Caco-2 (cell line): Measurements from ENCODE around the gene ACSS2. TPM values are rescaled to one million over a fixed set of nuclear protein-coding genes. Genes with fewer than 3 reads are reported as not detected.
"Not testable (repeated sequence)": the region's sequence is repeated elsewhere in the genome, so short reads cannot be mapped to it uniquely, and the experiment has no call there.

Source experiments
- BruUV-seq: library from RNA; stranded (reverse); fragments of 400-500 nt; replicated peaks from 2 replicates; lab custom pipeline; 2021; lab: Mats Ljungman, UMichigan
- CTCF ChIA-PET: fragments of 300-600 bp; sonication (Branson Sonifier 250); formaldehyde crosslinking; loops from one replicate; lab custom pipeline; 2022; ENCODE audit warnings: antibody characterized with exemption; lab: Charles Lee
- POLR2A ChIA-PET: fragments of 300-600 bp; sonication (Branson Sonifier 250); formaldehyde crosslinking; loops from one replicate; lab custom pipeline; 2022; ENCODE audit warnings: antibody characterized with exemption; lab: Charles Lee
- DNase-seq, 2 experiments: peaks; one replicate each; pipeline versions ENCODE4 v3.0.0 to v3.0.0-alpha.2; 2020 to 2022
- H3K27me3 ChIP-seq: replicated peaks from 2 replicates; pipeline ENCODE4 v1.6.0; 2011; ENCODE audit warnings: low read length; ENCODE audit not compliant: control insufficient read depth, insufficient read depth
- H3K36me3 ChIP-seq: 2 replicates; pipeline ENCODE4 v1.5.1; 2011; ENCODE audit warnings: low read length; ENCODE audit not compliant: control insufficient read depth, insufficient read depth
- H3K4me1 ChIP-seq: fragments of 250-450 bp; sonication (Bioruptor Pico); 2 replicates; pipeline ENCODE4 v1.5.1; 2020; ENCODE audit warnings: mild to moderate bottlenecking
- H3K4me3 ChIP-seq: 2 replicates; pipeline ENCODE4 v1.5.1; 2011; ENCODE audit warnings: low read depth, mild to moderate bottlenecking, control low read depth, low read length
- H3K9me3 ChIP-seq: fragments of 250-450 bp; sonication (Bioruptor Pico); 2 replicates; pipeline ENCODE4 v1.5.1; 2020; ENCODE audit warnings: mild to moderate bottlenecking, moderate library complexity
- H3K27ac Mint-ChIP-seq: one replicate; pipeline ENCODE4 v1.8.0; 2022; ENCODE audit warnings: mixed read lengths; ENCODE audit not compliant: unreplicated experiment
- H3K27me3 Mint-ChIP-seq: one replicate; pipeline ENCODE4 v1.8.0; 2022; ENCODE audit warnings: mixed read lengths; ENCODE audit not compliant: insufficient read depth, unreplicated experiment
- H3K36me3 Mint-ChIP-seq: one replicate; pipeline ENCODE4 v1.8.0; 2022; ENCODE audit warnings: mild to moderate bottlenecking, mixed read lengths; ENCODE audit not compliant: insufficient read depth, unreplicated experiment
- H3K4me1 Mint-ChIP-seq: one replicate; pipeline ENCODE4 v1.8.0; 2022; ENCODE audit warnings: low read depth, mixed read lengths; ENCODE audit not compliant: unreplicated experiment
- H3K4me3 Mint-ChIP-seq: one replicate; pipeline ENCODE4 v1.8.0; 2022; ENCODE audit warnings: mild to moderate bottlenecking, moderate library complexity, mixed read lengths; ENCODE audit not compliant: unreplicated experiment
- H3K9me3 Mint-ChIP-seq: one replicate; pipeline ENCODE4 v1.8.0; 2022; ENCODE audit warnings: mixed read lengths; ENCODE audit not compliant: unreplicated experiment
- CTCF ChIP-seq, 2 experiments: fragments of 200-600 bp in 1 of 2; IDR thresholded peaks; 1 replicate in 1 of 2; 2 replicates in 1 of 2; pipeline versions ENCODE4 v1.5.1 to v1.8.0; 2011 to 2022; ENCODE audit warnings: antibody characterized with exemption in 1 of 2, control low read depth in 1 of 2, inconsistent platforms in 1 of 2, low read depth in 1 of 2, low read length in 1 of 2, mild to moderate bottlenecking in 1 of 2, moderate library complexity in 1 of 2; ENCODE audit not compliant: insufficient read depth in 1 of 2, severe bottlenecking in 1 of 2, unreplicated experiment in 1 of 2
- intact Hi-C: fragments of 100-400 bp; cut with micrococcal nuclease; formaldehyde crosslinking; loops from one replicate; pipeline ENCODE4 v1.10.0; 2022; ENCODE audit not compliant: unreplicated experiment
- total RNA-seq: library from RNA; stranded (reverse); gene quantifications from 2 replicates; pipeline ENCODE4 v1.2.3, GENCODE V29; 2022

Gene ACSS2
- total RNA-seq, 1 experiment from 2014 or later, result 76.0 TPM

GRCh38 chr20:34880215-34880850, 3.9 kb downstream of the ACSS2 start:
- no peak for TF ChIP-seq CTCF (IDR thresholded peaks at IDR 0.05; ENCODE audit: insufficient read depth in 1 of 2, low read depth in 1 of 2, low read length in 1 of 2, severe bottlenecking in 1 of 2, unreplicated experiment in 1 of 2)
- Histone ChIP-seq H3K4me1 (peaks cover 5% of the 10 kb centered on the region), H3K9me3 (no peaks in the 10 kb centered on the region), H3K4me3 (no peak overlapping the region), H3K27me3 (no peaks in the 10 kb centered on the region), H3K36me3 (no peaks in the 10 kb centered on the region)
- ChIA-PET POLR2A (interaction anchor here (0.6 to 0.7 kb wide), 3 partner anchors 36 to 851 kb away, joined by 3 to 5 read pairs (median 3); no protein-coding TSS in a partner anchor), CTCF (interaction anchor here (0.7 to 0.8 kb wide), 2 partner anchors 75 to 308 kb away, joined by 4 to 5 read pairs; partner anchors contain the start of genes GSS and MYH7B)
- no peaks in the 10 kb centered on the region for H3K27me3 Mint-ChIP-seq
- DNase-seq, result no peak
- no peak overlapping the region for H3K4me3 Mint-ChIP-seq
- intact Hi-C loops, result no loop called here
- no peaks in the 10 kb centered on the region for H3K9me3 Mint-ChIP-seq
- peaks cover 15% of the 10 kb centered on the region for H3K36me3 Mint-ChIP-seq
- no TSS peak for BruUV-seq
- peaks cover 13% of the 10 kb centered on the region for H3K4me1 Mint-ChIP-seq
- no peak overlapping the region for H3K27ac Mint-ChIP-seq

- H3K4me1 ChIP-seq, H3K4me1 Mint-ChIP-seq, H3K27me3 Mint-ChIP-seq, H3K27me3 ChIP-seq, H3K27ac Mint-ChIP-seq, H3K9me3 ChIP-seq, H3K4me3 ChIP-seq, intact Hi-C loops, BruUV-seq, H3K9me3 Mint-ChIP-seq, H3K36me3 ChIP-seq, H3K4me3 Mint-ChIP-seq, DNase-seq: not testable (repeated sequence)
- H3K36me3 Mint-ChIP-seq, result peaks cover 11% of the 10 kb centered on the region
- ChIA-PET POLR2A (interaction anchor here (0.6 to 0.7 kb wide), 2 partner anchors 35 to 395 kb away, joined by 3 to 5 read pairs; no protein-coding TSS in a partner anchor), CTCF (interaction anchor here (0.7 kb wide), 1 partner anchor 307 kb away, joined by 5 read pairs; no protein-coding TSS in a partner anchor)
These were observed 4.6 kb downstream of the ACSS2 start for GRCh38 chr20:34880971-34881370.

- no peaks in the 10 kb centered on the region for H3K27me3 ChIP-seq
- ChIA-PET POLR2A (no interaction called here), CTCF (no interaction called here)
- Mint-ChIP-seq H3K9me3 (no peaks in the 10 kb centered on the region), H3K4me1 (peaks cover 9% of the 10 kb centered on the region), H3K4me3 (no peak overlapping the region), H3K36me3 (peaks cover 6% of the 10 kb centered on the region), H3K27ac (no peak overlapping the region), H3K27me3 (no peaks in the 10 kb centered on the region)
- no peaks in the 10 kb centered on the region for H3K36me3 ChIP-seq
- peaks cover 5% of the 10 kb centered on the region; the same call in 1 of the 2 replicates for H3K4me1 ChIP-seq
- BruUV-seq, result no TSS peak
- H3K9me3 ChIP-seq, result no peaks in the 10 kb centered on the region
- no peak for TF ChIP-seq CTCF (IDR thresholded peaks at IDR 0.05; ENCODE audit: insufficient read depth in 1 of 2, low read depth in 1 of 2, low read length in 1 of 2, severe bottlenecking in 1 of 2, unreplicated experiment in 1 of 2)
- H3K4me3 ChIP-seq, result no peak overlapping the region
- intact Hi-C loops, result no loop called here
- DNase-seq, result no peak
These were observed 5.3 kb downstream of the ACSS2 start for GRCh38 chr20:34881689-34882088.
